Neural progenitor cell (in vitro differentiated cells): Measurements from ENCODE around the gene LRRC49.

Experiments used
- CTCF ChIP-seq: fragments of 200-600 bp; sonication (generic); IDR thresholded peaks from 2 replicates; pipeline ENCODE4 v1.5.1; 2017; ENCODE audit warnings: antibody characterized with exemption, mild to moderate bottlenecking
- EZH2 ChIP-seq: fragments of 200-600 bp; sonication (generic); IDR thresholded peaks from 2 replicates; pipeline ENCODE4 v1.6.1; 2017; ENCODE audit warnings: antibody characterized with exemption, mild to moderate bottlenecking, moderate library complexity
- EZH2phosphoT487 ChIP-seq: fragments of 200-600 bp; sonication (generic); IDR thresholded peaks from 2 replicates; pipeline ENCODE4 v1.6.1; 2017; ENCODE audit warnings: antibody characterized with exemption

DNA sequence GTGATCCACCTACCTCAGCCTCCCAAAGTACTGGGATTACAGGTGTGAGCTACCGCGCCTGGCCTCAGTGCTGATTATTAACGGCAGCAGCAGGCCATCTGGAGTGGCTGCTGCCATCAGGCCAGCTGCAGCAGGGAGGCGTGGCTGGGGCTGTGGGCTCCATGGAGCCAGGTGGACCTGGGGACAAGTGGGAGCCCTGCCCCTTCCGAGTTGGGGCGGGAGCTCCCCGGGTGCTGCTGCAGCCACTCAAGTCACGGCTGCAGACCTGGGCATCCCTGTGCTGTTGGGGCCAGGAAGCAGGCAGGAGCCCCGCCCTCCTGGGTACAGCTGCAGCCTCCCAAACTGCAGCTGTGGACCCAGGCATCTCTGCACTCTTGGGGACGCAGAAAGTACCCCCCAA lies 23.9 kb downstream of the LRRC49 start:
- no peak for TF ChIP-seq EZH2
- TF ChIP-seq EZH2phosphoT487, result no peak
- no peak for TF ChIP-seq CTCF
